Right lobe of liver (tissue), 6 donors: ENCODE measurements around the gene E2F7. TPM values are rescaled to one million over a fixed set of nuclear protein-coding genes. Genes with fewer than 3 reads are reported as not detected.

Experiments used
- ATAC-seq, 4 donors: fragments of 200-7000 bp; cut with Tn5 transposase; one replicate each; pipeline ENCODE4 v1.9.1; 2020; ENCODE audit warnings: mild to moderate bottlenecking in 4 of 4, moderate library complexity in 4 of 4
- DNase-seq, 3 donors: peaks; one replicate each; pipeline ENCODE4 v3.0.0-alpha.2; 2020
- H3K27ac ChIP-seq, 3 donors: fragments of 200-600 bp; one replicate each; pipeline ENCODE4 v1.8.0; 2022
- H3K27me3 ChIP-seq, 2 donors: fragments of 200-600 bp; one replicate each; pipeline ENCODE4 v1.8.0; 2022
- H3K36me3 ChIP-seq, 4 donors: fragments of 200-600 bp; sonication (generic) in 1 of 4; one replicate each; pipeline versions ENCODE4 v1.5.1 to v1.8.0; 2017 to 2022; ENCODE audit warnings: control low read depth in 1 of 4
- H3K4me1 ChIP-seq, 4 donors: fragments of 200-600 bp; sonication (generic) in 1 of 4; one replicate each; pipeline versions ENCODE4 v1.5.1 to v1.8.0; 2017 to 2022; ENCODE audit warnings: control low read depth in 1 of 4
- H3K4me3 ChIP-seq, 3 donors: fragments of 200-600 bp; one replicate each; pipeline ENCODE4 v1.8.0; 2022
- H3K9me3 ChIP-seq, 4 donors: fragments of 200-600 bp; sonication (generic) in 1 of 4; one replicate each; pipeline versions ENCODE4 v1.5.1 to v1.8.0; 2017 to 2022; ENCODE audit warnings: control low read depth in 1 of 4
- CTCF ChIP-seq, 4 donors: fragments of 200-600 bp in 3 of 4; fragments of 450-650 bp in 1 of 4; IDR thresholded peaks; one replicate each; pipeline versions ENCODE4 v1.5.1 to v1.8.0; 2016 to 2022; ENCODE audit warnings: antibody characterized with exemption in 4 of 4, mild to moderate bottlenecking in 2 of 4
- POLR2A ChIP-seq: fragments of 450-650 bp; IDR thresholded peaks from one replicate; pipeline ENCODE4 v1.6.1; 2017; ENCODE audit warnings: antibody characterized with exemption, mild to moderate bottlenecking
- WGBS: methylation state at CpG from one replicate; pipeline ENCODE4 v1.1.6; 2018; ENCODE audit warnings: low coverage, low lambda C conversion rate; ENCODE audit not compliant: insufficient coverage; ENCODE audit errors: missing lambda C conversion rate; 5-methylcytosine and 5-hydroxymethylcytosine counted together
- intact Hi-C, 2 donors: fragments of 100-400 bp; cut with DNase I; formaldehyde crosslinking; loops; one replicate each; pipeline versions ENCODE4 v1.11.2 to v1.14.1; 2022
- total RNA-seq, 6 experiments: library from RNA; depleted of rRNA in 2 of 6; stranded (reverse); fragments of >200 nt in 2 of 6; fragmentation: NEBNext Ultra II Directional in 3 of 6; extraction: Animal tissue kit (Norgen Biotek cat#: 25700) in 3 of 6; gene quantifications; one replicate each; pipeline versions ENCODE4 v1.1.0 to v1.2.4, GENCODE V29; 2016 to 2023
- donor health status: DM: no; HTN: yes; CAD: no.
- donor health status: DM: no; HTN: no; CAD: no.
- donor health status: DM: no; HTN: no; CAD: no.
- donor health status: DM: no; HTN: yes; CAD: no.
- donor health status: DM: no; HTN: yes; CAD: no.

Gene E2F7
- total RNA-seq, 6 experiments from 2014 or later, result 0.23 to 0.55 (median 0.37) TPM; not detected in 2

GRCh38 chr12:77033658-77034536 is 31.5 kb downstream of the E2F7 start:
- H3K4me3 ChIP-seq, result no peak overlapping the region
- ATAC-seq (no peak), DNase-seq (no peak)
- no peaks in the 10 kb centered on the region for H3K9me3 ChIP-seq
- no peaks in the 10 kb centered on the region for H3K27me3 ChIP-seq
- no peaks in the 10 kb centered on the region for H3K4me1 ChIP-seq
- H3K36me3 ChIP-seq, result no peaks in the 10 kb centered on the region
- intact Hi-C loops, result no loop called here
- no peak for TF ChIP-seq CTCF (IDR thresholded peaks at IDR 0.05)
- no peak for TF ChIP-seq POLR2A
- WGBS, result 87% methylated on average over 5 of the region's 9 CpGs
- no peak overlapping the region for H3K27ac ChIP-seq

GRCh38 chr12:77032406-77032805 is 33.0 kb downstream of the E2F7 start:
- no peak for DNase-seq
- H3K9me3 ChIP-seq, result no peaks in the 10 kb centered on the region
- H3K27me3 ChIP-seq, result no peaks in the 10 kb centered on the region
- intact Hi-C loops, result no loop called here
- ATAC-seq, result no peak
- H3K36me3 ChIP-seq, result no peaks in the 10 kb centered on the region
- WGBS, result 82% methylated on average over 1 of the region's 2 CpGs
- H3K4me1 ChIP-seq, result no peaks in the 10 kb centered on the region
- TF ChIP-seq POLR2A (no peak), CTCF (IDR thresholded peaks at IDR 0.05) (no peak)
- no peak overlapping the region for H3K4me3 ChIP-seq
- H3K27ac ChIP-seq, result no peak overlapping the region

GRCh38 chr12:77031745-77032144 is 33.6 kb downstream of the E2F7 start:
- intact Hi-C loops, result no loop called here
- Histone ChIP-seq H3K4me3 (no peak overlapping the region), H3K36me3 (no peaks in the 10 kb centered on the region), H3K9me3 (no peaks in the 10 kb centered on the region), H3K27ac (no peak overlapping the region), H3K4me1 (no peaks in the 10 kb centered on the region), H3K27me3 (no peaks in the 10 kb centered on the region)
- ATAC-seq, result no peak
- TF ChIP-seq CTCF (IDR thresholded peaks at IDR 0.05) (no peak), POLR2A (no peak)
- DNase-seq, result no peak
- 95% methylated on average over 2 of the region's 4 CpGs for WGBS

- H3K36me3 ChIP-seq, result no peaks in the 10 kb centered on the region
- no peak overlapping the region for H3K27ac ChIP-seq
- H3K27me3 ChIP-seq, result no peaks in the 10 kb centered on the region
- no peak for ATAC-seq
- intact Hi-C loops, result no loop called here
- no peak overlapping the region for H3K4me3 ChIP-seq
- 81% methylated on average over 6 of the region's 6 CpGs for WGBS
- DNase-seq, result no peak
- no peak for TF ChIP-seq POLR2A
- TF ChIP-seq CTCF (IDR thresholded peaks at IDR 0.05), result no peak
- no peaks in the 10 kb centered on the region for H3K9me3 ChIP-seq
- no peaks in the 10 kb centered on the region for H3K4me1 ChIP-seq
These were observed 39.5 kb downstream of the E2F7 start for GRCh38 chr12:77025782-77026314.
